GM12878 (cell line): ENCODE data around the gene PC. TPM values are rescaled to one million over a fixed set of nuclear protein-coding genes. Genes with fewer than 3 reads are reported as not detected.

Experiments used
- ATAC-seq: fragments of 200-7000 bp; cut with Tn5 transposase; 3 replicates; pipeline ENCODE4 v1.9.1; 2020; ENCODE audit warnings: mild to moderate bottlenecking, moderate library complexity
- BruUV-seq: library from RNA; stranded (reverse); fragments of 400-500 nt; replicated peaks from 2 replicates; lab custom pipeline; 2021; lab: Mats Ljungman, UMichigan
- CTCF ChIA-PET: fragments of 300-600 bp; sonication (Branson Sonifier 250); formaldehyde crosslinking; extraction: SDS; loops from one replicate; lab custom pipeline; 2021; ENCODE audit warnings: inconsistent platforms; lab: Yijun Ruan, JAX
- POLR2A ChIA-PET: fragments of 350-600 bp; formaldehyde crosslinking; extraction: SDS; loops from one replicate; lab custom pipeline; 2021; ENCODE audit warnings: inconsistent platforms; lab: Charles Lee
- RAD21 ChIA-PET: fragments of 300-600 bp; sonication (Branson Sonifier 250); formaldehyde crosslinking; loops from one replicate; lab custom pipeline; 2023; ENCODE audit warnings: antibody characterized with exemption; ENCODE audit not compliant: unreplicated experiment; lab: Charles Lee
- SMC1A ChIA-PET: fragments of 300-600 bp; sonication (Branson Sonifier 250); formaldehyde crosslinking; loops from one replicate; lab custom pipeline; 2023; ENCODE audit not compliant: unreplicated experiment, uncharacterized antibody; lab: Charles Lee
- DNase-seq: peaks from one replicate; pipeline ENCODE4 v3.0.0-alpha.2; 2011; ENCODE audit warnings: low read depth, low spot score
- FAIRE-seq: peaks from 3 replicates; lab custom pipeline; 2011; peaks lifted over from hg19 to GRCh38; lab: Jason Lieb, UNC
- H2AFZ ChIP-seq: 2 replicates; pipeline ENCODE4 v1.6.0; 2011; ENCODE audit warnings: low read depth, low read length, control low read depth; ENCODE audit not compliant: control insufficient read depth
- H3K27ac ChIP-seq: 2 replicates; pipeline ENCODE4 v1.5.1; 2011; ENCODE audit warnings: control low read depth; ENCODE audit not compliant: control insufficient read depth, insufficient read depth
- H3K27me3 ChIP-seq, 2 experiments: replicated peaks in 1 of 2; 2 replicates each; pipeline versions ENCODE4 v1.6.0 to v1.6.1; 2011; ENCODE audit warnings: low read length in 1 of 2; ENCODE audit not compliant: control insufficient read depth in 2 of 2, insufficient read depth in 2 of 2
- H3K36me3 ChIP-seq, 2 experiments: 2 replicates each; pipeline ENCODE4 v1.5.1; 2011; ENCODE audit warnings: low read length in 1 of 2; ENCODE audit not compliant: control insufficient read depth in 2 of 2, insufficient read depth in 2 of 2
- H3K4me1 ChIP-seq: 2 replicates; pipeline ENCODE4 v1.6.1; 2011; ENCODE audit warnings: mild to moderate bottlenecking, low read length, moderate library complexity, mixed read lengths; ENCODE audit not compliant: control insufficient read depth, insufficient read depth
- H3K4me2 ChIP-seq: 2 replicates; pipeline ENCODE4 v1.6.0; 2011; ENCODE audit warnings: control low read depth; ENCODE audit not compliant: control insufficient read depth, insufficient read depth
- H3K4me3 ChIP-seq: fragments of 200-600 bp; sonication (generic); 2 replicates; pipeline ENCODE4 v1.5.1; 2016
- H3K79me2 ChIP-seq: 2 replicates; pipeline ENCODE4 v1.6.0; 2011; ENCODE audit warnings: low read length; ENCODE audit not compliant: control insufficient read depth, insufficient read depth
- H3K9ac ChIP-seq: 2 replicates; pipeline ENCODE4 v1.8.0; 2011; ENCODE audit warnings: low read length, control low read depth, mixed read lengths; ENCODE audit not compliant: control insufficient read depth, insufficient read depth
- H3K9me3 ChIP-seq: replicated peaks from 3 replicates; pipeline ENCODE4 v1.5.1; 2011; ENCODE audit warnings: mild to moderate bottlenecking, low read length; ENCODE audit not compliant: control insufficient read depth, insufficient read depth
- H4K20me1 ChIP-seq: 2 replicates; pipeline ENCODE4 v1.6.0; 2011; ENCODE audit not compliant: control insufficient read depth, insufficient read depth
- CBX3 ChIP-seq: fragments of 200-600 bp; sonication (generic); IDR thresholded peaks from 2 replicates; pipeline ENCODE4 v1.6.1; 2016; ENCODE audit warnings: low read depth, borderline replicate concordance
- EGR1 ChIP-seq, 2 experiments: IDR thresholded peaks; 1 replicate in 1 of 2; 2 replicates in 1 of 2; pipeline ENCODE4 v1.6.1; 2011 to 2012; ENCODE audit warnings: low read depth in 2 of 2, low read length in 2 of 2, borderline replicate concordance in 1 of 2, mild to moderate bottlenecking in 1 of 2, moderate library complexity in 1 of 2
- GATAD2B ChIP-seq: fragments of 450-650 bp; conservative IDR thresholded peaks from 2 replicates; pipeline ENCODE4 v1.6.1; 2017; ENCODE audit warnings: low read depth, mild to moderate bottlenecking, moderate library complexity
- NFYB ChIP-seq: IDR thresholded peaks from 2 replicates; pipeline ENCODE4 v1.6.1; 2011; ENCODE audit warnings: low read depth, mild to moderate bottlenecking, low read length, improper control_type of control experiment, moderate library complexity; ENCODE audit not compliant: insufficient read depth
- PML ChIP-seq: IDR thresholded peaks from 2 replicates; pipeline ENCODE4 v1.6.1; 2012; ENCODE audit warnings: low read length, inconsistent platforms
- RFX5 ChIP-seq: IDR thresholded peaks from 2 replicates; pipeline ENCODE4 v1.6.1; 2011; ENCODE audit warnings: low read depth, low read length, improper control_type of control experiment
- SKIL ChIP-seq: fragments of 450-650 bp; IDR thresholded peaks from 2 replicates; pipeline ENCODE4 v1.6.1; 2017; ENCODE audit warnings: mild to moderate bottlenecking, low read depth, inconsistent platforms; ENCODE audit not compliant: poor library complexity, severe bottlenecking
- SPI1 ChIP-seq: IDR thresholded peaks from 2 replicates; pipeline ENCODE4 v1.6.1; 2011; ENCODE audit warnings: low read depth, mild to moderate bottlenecking, low read length, moderate library complexity, borderline replicate concordance; ENCODE audit not compliant: insufficient read depth
- ZBTB40 ChIP-seq: fragments of 450-650 bp; IDR thresholded peaks from 2 replicates; pipeline ENCODE4 v1.6.1; 2016; ENCODE audit warnings: mild to moderate bottlenecking, moderate library complexity, borderline replicate concordance
- WGBS: methylation state at CpG from one replicate; pipeline ENCODE4 v1.1.6; 2016; ENCODE audit warnings: low lambda C conversion rate; ENCODE audit not compliant: insufficient replicate concordance, insufficient coverage; ENCODE audit errors: missing lambda C conversion rate; 5-methylcytosine and 5-hydroxymethylcytosine counted together
- in situ Hi-C: fragments of 300-500 bp; cut with MboI; formaldehyde crosslinking; loops from 9 replicates; pipeline ENCODE4 v1.14.3; 2018; ENCODE audit warnings: mixed read lengths
- intact Hi-C: fragments of 100-400 bp; cut with micrococcal nuclease; formaldehyde crosslinking; loops from one replicate; pipeline ENCODE4 v1.14.2; 2022; ENCODE audit not compliant: unreplicated experiment
- polyA plus RNA-seq, 11 experiments: library from polyadenylated mRNA; depleted of rRNA in 4 of 11; unstranded in 6 of 11; stranded (reverse) in 5 of 11; fragments of >200 nt; fragmentation: Nextera tagmentation in 4 of 11; fragmentation: Illumina TruSeq in 1 of 11; extraction: Ambion mirVana in 4 of 11; extraction: Trizol in 1 of 11; gene quantifications; 1 replicate in 1 of 11; 2 replicates in 10 of 11; pipeline versions ENCODE4 v1.2.1 to v1.2.3, GENCODE V29; 2011 to 2016; ENCODE audit warnings: inconsistent platforms in 2 of 11, missing spikeins in 2 of 11, low read depth in 1 of 11
- total RNA-seq, 4 experiments: library from RNA; depleted of rRNA in 3 of 4; stranded (reverse); fragments of >200 nt in 3 of 4; fragmentation: Illumina TruSeq in 1 of 4; extraction: Trizol in 1 of 4; gene quantifications; 2 replicates each; pipeline versions ENCODE4 v1.2.1 to v1.2.3, GENCODE V29; 2013 to 2021
- TF ChIP-seq, protein P1 (sequence below): fragments of 450-650 bp; IDR thresholded peaks from 2 replicates; pipeline ENCODE4 v1.6.1; 2017; ENCODE audit warnings: low read depth, mild to moderate bottlenecking, moderate library complexity
- TF ChIP-seq, protein P2 (sequence below): fragments of 450-650 bp; IDR thresholded peaks from 2 replicates; pipeline ENCODE4 v1.6.1; 2017; ENCODE audit warnings: borderline replicate concordance

The PC gene
- total and polyA plus RNA-seq, 10 of the 15 experiments (the other 5 are each of a cell fraction or from before 2014, with no cell fraction given), result 0.22 to 10.3 (median 4.5) TPM

GRCh38 chr11:66934950-66935779 is 23.0 kb downstream of the PC start (continued):
- no peak for TF ChIP-seq ZBTB40

DNA sequence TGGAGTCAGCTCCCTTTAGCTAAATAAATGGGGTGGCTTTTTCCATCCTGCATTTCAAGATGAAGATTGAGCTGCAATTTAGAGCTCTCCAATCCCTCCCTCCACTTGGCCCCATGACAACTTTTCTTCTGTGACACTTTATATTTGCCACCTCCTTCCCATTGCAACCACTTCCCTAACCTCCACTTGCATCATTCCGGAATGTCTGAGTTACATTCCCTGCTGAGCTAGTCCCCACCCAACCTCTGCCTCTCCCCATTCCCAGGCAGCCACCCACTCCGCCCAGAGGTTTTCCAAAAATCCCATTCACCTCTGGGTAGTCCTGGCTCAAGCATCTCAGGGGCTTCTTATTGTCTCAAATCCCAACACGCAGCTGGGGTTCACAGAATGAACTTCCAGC is 24.7 kb downstream of the PC start:
- no peak overlapping the region for H3K27ac ChIP-seq
- H2AFZ ChIP-seq, result no peak overlapping the region
- ATAC-seq (no peak), FAIRE-seq (no peak), DNase-seq (no peak)
- intact Hi-C loops (no loop called here), in situ Hi-C loops (no loop called here)
- CTCF ChIA-PET, result no interaction called here
- H3K4me3 ChIP-seq, result no peak overlapping the region
- H3K9ac ChIP-seq, result no peak overlapping the region
- H4K20me1 ChIP-seq, result no peaks in the 10 kb centered on the region
- no peaks in the 10 kb centered on the region for H3K9me3 ChIP-seq
- RAD21 ChIA-PET, result no interaction called here
- POLR2A ChIA-PET, result no interaction called here
- BruUV-seq, result no TSS peak
- peaks cover 0 to 7% of the 10 kb centered on the region in 2 experiments; a peak in 2 of 4 replicates for H3K27me3 ChIP-seq
- SMC1A ChIA-PET, result no interaction called here
- no peaks in the 10 kb centered on the region for H3K4me1 ChIP-seq
- H3K36me3 ChIP-seq, result no peaks in the 10 kb centered on the region
- no peak overlapping the region for H3K4me2 ChIP-seq
- 14% methylated on average over 3 of the region's 3 CpGs for WGBS
- no peaks in the 10 kb centered on the region for H3K79me2 ChIP-seq
- TF ChIP-seq NFYB (no peak), SKIL (no peak), SPI1 (no peak), CBX3 (no peak), RFX5 (no peak), PML (no peak), EGR1 (IDR thresholded peaks at IDR 0.05; ENCODE audit: borderline replicate concordance in 1 of 2, low read depth in 2 of 2, low read length in 2 of 2) (no peak), GATAD2B (no peak)
- TF ChIP-seq, protein P1, sequence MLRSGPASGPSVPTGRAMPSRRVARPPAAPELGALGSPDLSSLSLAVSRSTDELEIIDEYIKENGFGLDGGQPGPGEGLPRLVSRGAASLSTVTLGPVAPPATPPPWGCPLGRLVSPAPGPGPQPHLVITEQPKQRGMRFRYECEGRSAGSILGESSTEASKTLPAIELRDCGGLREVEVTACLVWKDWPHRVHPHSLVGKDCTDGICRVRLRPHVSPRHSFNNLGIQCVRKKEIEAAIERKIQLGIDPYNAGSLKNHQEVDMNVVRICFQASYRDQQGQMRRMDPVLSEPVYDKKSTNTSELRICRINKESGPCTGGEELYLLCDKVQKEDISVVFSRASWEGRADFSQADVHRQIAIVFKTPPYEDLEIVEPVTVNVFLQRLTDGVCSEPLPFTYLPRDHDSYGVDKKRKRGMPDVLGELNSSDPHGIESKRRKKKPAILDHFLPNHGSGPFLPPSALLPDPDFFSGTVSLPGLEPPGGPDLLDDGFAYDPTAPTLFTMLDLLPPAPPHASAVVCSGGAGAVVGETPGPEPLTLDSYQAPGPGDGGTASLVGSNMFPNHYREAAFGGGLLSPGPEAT, result no peak
- TF ChIP-seq, protein P2, sequence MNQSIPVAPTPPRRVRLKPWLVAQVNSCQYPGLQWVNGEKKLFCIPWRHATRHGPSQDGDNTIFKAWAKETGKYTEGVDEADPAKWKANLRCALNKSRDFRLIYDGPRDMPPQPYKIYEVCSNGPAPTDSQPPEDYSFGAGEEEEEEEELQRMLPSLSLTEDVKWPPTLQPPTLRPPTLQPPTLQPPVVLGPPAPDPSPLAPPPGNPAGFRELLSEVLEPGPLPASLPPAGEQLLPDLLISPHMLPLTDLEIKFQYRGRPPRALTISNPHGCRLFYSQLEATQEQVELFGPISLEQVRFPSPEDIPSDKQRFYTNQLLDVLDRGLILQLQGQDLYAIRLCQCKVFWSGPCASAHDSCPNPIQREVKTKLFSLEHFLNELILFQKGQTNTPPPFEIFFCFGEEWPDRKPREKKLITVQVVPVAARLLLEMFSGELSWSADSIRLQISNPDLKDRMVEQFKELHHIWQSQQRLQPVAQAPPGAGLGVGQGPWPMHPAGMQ, result no peak
